Keratinocyte (primary cell): Measurements from ENCODE around the gene STBD1. TPM values are rescaled to one million over a fixed set of nuclear protein-coding genes. Genes with fewer than 3 reads are reported as not detected.

Experiments used
- DNase-seq: peaks from one replicate; pipeline ENCODE4 v3.0.0-alpha.2; 2011; ENCODE audit warnings: low read depth, missing footprints, low spot score
- FAIRE-seq: peaks from 2 replicates; lab custom pipeline; 2011; peaks lifted over from hg19 to GRCh38; lab: Jason Lieb, UNC
- H2AFZ ChIP-seq: 2 replicates; pipeline ENCODE4 v1.6.0; 2012; ENCODE audit warnings: low read length, control low read depth, inconsistent platforms; ENCODE audit not compliant: control insufficient read depth
- H3K27ac ChIP-seq: 2 replicates; pipeline ENCODE4 v1.5.1; 2011; ENCODE audit warnings: low read length; ENCODE audit not compliant: control insufficient read depth, insufficient read depth
- H3K27me3 ChIP-seq: 3 replicates; pipeline ENCODE4 v1.6.0; 2011; ENCODE audit warnings: low read length; ENCODE audit not compliant: control insufficient read depth, insufficient read depth; ENCODE audit errors: extremely low read depth
- H3K36me3 ChIP-seq, 2 experiments: 2 replicates in 1 of 2; 3 replicates in 1 of 2; pipeline ENCODE4 v1.5.1; 2011; ENCODE audit warnings: low read length in 2 of 2, mild to moderate bottlenecking in 1 of 2; ENCODE audit not compliant: control insufficient read depth in 2 of 2, insufficient read depth in 2 of 2; ENCODE audit errors: extremely low read depth in 1 of 2
- H3K4me1 ChIP-seq: 3 replicates; pipeline ENCODE4 v1.5.1; 2011; ENCODE audit warnings: low read length; ENCODE audit not compliant: control insufficient read depth, insufficient read depth; ENCODE audit errors: extremely low read depth
- H3K4me2 ChIP-seq: 3 replicates; pipeline ENCODE4 v1.6.0; 2011; ENCODE audit warnings: low read depth, low read length; ENCODE audit not compliant: control insufficient read depth, insufficient read depth; ENCODE audit errors: extremely low read depth
- H3K4me3 ChIP-seq, 3 experiments: fragments of 200-600 bp in 1 of 3; sonication (generic) in 1 of 3; 2 replicates in 2 of 3; 3 replicates in 1 of 3; pipeline ENCODE4 v1.5.1; 2011 to 2016; ENCODE audit warnings: low read length in 3 of 3, mild to moderate bottlenecking in 3 of 3, control low read depth in 2 of 3, inconsistent platforms in 1 of 3, low read depth in 1 of 3, mixed read lengths in 1 of 3, mixed run types in 1 of 3, moderate library complexity in 1 of 3; ENCODE audit not compliant: control insufficient read depth in 2 of 3, insufficient read depth in 2 of 3; ENCODE audit errors: extremely low read depth in 1 of 3
- H3K79me2 ChIP-seq: 2 replicates; pipeline ENCODE4 v1.6.0; 2012; ENCODE audit warnings: low read length; ENCODE audit not compliant: control insufficient read depth, insufficient read depth
- H3K9ac ChIP-seq: 3 replicates; pipeline ENCODE4 v1.6.0; 2011; ENCODE audit warnings: low read length; ENCODE audit not compliant: control insufficient read depth, insufficient read depth; ENCODE audit errors: extremely low read depth
- H3K9me1 ChIP-seq: 3 replicates; pipeline ENCODE4 v1.6.0; 2011; ENCODE audit warnings: low read length; ENCODE audit not compliant: control insufficient read depth, insufficient read depth; ENCODE audit errors: extremely low read depth
- H3K9me3 ChIP-seq: 2 replicates; pipeline ENCODE4 v1.5.1; 2012; ENCODE audit warnings: low read depth, low read length; ENCODE audit not compliant: control insufficient read depth
- H4K20me1 ChIP-seq: 3 replicates; pipeline ENCODE4 v1.6.0; 2011; ENCODE audit warnings: low read length; ENCODE audit not compliant: control insufficient read depth, insufficient read depth; ENCODE audit errors: extremely low read depth
- EZH2 ChIP-seq: IDR thresholded peaks from one replicate; pipeline ENCODE4 v1.6.1; 2012; ENCODE audit warnings: inconsistent platforms, mild to moderate bottlenecking, low read length, moderate library complexity
- dilution Hi-C: fragments of 300-500 bp; cut with MboI; formaldehyde crosslinking; loops from one replicate; pipeline ENCODE4 v1.7.0; 2020; ENCODE audit warnings: low sequenced_read_pairs; ENCODE audit not compliant: extremely low pct_ligation_motif_present
- polyA plus RNA-seq, 5 experiments: library from polyadenylated mRNA; depleted of rRNA in 3 of 5; stranded (reverse) in 3 of 5; stranded (forward) in 1 of 5; unstranded in 1 of 5; fragments of >200 nt; gene quantifications; 1 replicate in 1 of 5; 2 replicates in 3 of 5; 3 replicates in 1 of 5; pipeline versions ENCODE4 v1.2.1 to v1.2.3, GENCODE V29; 2011 to 2012; ENCODE audit warnings: missing spikeins in 2 of 5, low read depth in 1 of 5, low replicate concordance in 1 of 5
- TF ChIP-seq, protein P1 (sequence below), 3 experiments: IDR thresholded peaks in 1 of 3; conservative IDR thresholded peaks in 1 of 3; optimal IDR thresholded peaks in 1 of 3; 2 replicates in 2 of 3; 3 replicates in 1 of 3; pipeline versions ENCODE3 to v1.5.1; 2011; ENCODE audit warnings: low read length in 3 of 3, mild to moderate bottlenecking in 3 of 3, moderate library complexity in 2 of 3, control low read depth in 1 of 3, inconsistent platforms in 1 of 3; ENCODE audit not compliant: insufficient read depth in 2 of 3; ENCODE audit errors: extremely low read depth in 1 of 3

STBD1 gene
- polyA plus RNA-seq, 1 donor (not counting 4 experiments of a cell fraction or from before 2014, with no cell fraction given): 0.41 TPM

DNA sequence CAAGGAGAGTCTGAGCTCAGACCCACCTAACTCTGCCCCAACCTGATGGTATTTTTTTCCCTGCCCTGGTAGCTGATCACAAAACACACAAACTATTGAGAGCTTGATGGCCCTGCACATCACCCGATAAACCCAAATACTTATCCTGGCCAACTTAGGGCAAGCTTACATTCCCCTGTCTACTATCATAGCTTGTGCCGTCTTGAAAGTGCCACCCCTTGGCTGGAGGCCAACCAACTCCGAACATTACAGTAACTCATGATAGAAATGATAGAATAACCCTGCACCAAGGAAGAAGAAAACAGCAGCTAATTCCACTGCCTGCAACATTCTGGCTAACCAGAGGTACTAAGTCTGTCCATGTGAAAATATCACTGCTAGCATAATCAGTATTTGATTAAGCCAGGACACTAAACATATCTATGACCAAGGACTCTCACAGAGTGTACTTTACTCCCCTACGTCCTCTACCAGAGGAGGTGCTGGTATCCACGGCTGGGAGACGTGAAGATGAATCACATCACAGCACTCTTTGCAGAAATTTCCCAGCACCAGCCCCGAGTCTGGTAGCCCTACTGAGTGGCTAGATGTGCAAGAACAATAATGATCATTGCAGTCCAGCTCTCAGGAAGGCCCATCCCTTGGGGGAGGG, 8.9 kb downstream of the STBD1 start:
- Histone ChIP-seq H3K9me3 (no peaks in the 10 kb centered on the region), H4K20me1 (no peaks in the 10 kb centered on the region), H3K9ac (no peak overlapping the region), H2AFZ (no peak overlapping the region), H3K27me3 (no peaks in the 10 kb centered on the region), H3K4me1 (no peaks in the 10 kb centered on the region), H3K27ac (no peak overlapping the region), H3K9me1 (no peaks in the 10 kb centered on the region), H3K79me2 (no peaks in the 10 kb centered on the region), H3K36me3 (peaks cover 0 to 2% of the 10 kb centered on the region in 2 experiments), H3K4me3 (no peak overlapping the region), H3K4me2 (no peak overlapping the region)
- dilution Hi-C loops: no loop called here
- TF ChIP-seq, protein P1, sequence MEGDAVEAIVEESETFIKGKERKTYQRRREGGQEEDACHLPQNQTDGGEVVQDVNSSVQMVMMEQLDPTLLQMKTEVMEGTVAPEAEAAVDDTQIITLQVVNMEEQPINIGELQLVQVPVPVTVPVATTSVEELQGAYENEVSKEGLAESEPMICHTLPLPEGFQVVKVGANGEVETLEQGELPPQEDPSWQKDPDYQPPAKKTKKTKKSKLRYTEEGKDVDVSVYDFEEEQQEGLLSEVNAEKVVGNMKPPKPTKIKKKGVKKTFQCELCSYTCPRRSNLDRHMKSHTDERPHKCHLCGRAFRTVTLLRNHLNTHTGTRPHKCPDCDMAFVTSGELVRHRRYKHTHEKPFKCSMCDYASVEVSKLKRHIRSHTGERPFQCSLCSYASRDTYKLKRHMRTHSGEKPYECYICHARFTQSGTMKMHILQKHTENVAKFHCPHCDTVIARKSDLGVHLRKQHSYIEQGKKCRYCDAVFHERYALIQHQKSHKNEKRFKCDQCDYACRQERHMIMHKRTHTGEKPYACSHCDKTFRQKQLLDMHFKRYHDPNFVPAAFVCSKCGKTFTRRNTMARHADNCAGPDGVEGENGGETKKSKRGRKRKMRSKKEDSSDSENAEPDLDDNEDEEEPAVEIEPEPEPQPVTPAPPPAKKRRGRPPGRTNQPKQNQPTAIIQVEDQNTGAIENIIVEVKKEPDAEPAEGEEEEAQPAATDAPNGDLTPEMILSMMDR (optimal IDR thresholded peaks at IDR 0.05 in 1 of 3, IDR thresholded peaks at IDR 0.05 in 1 of 3, conservative IDR thresholded peaks at IDR 0.05 in 1 of 3; ENCODE audit: extremely low read depth in 1 of 3, insufficient read depth in 2 of 3, low read length in 3 of 3): no peak
- FAIRE-seq (no peak), DNase-seq (no peak)

DNA sequence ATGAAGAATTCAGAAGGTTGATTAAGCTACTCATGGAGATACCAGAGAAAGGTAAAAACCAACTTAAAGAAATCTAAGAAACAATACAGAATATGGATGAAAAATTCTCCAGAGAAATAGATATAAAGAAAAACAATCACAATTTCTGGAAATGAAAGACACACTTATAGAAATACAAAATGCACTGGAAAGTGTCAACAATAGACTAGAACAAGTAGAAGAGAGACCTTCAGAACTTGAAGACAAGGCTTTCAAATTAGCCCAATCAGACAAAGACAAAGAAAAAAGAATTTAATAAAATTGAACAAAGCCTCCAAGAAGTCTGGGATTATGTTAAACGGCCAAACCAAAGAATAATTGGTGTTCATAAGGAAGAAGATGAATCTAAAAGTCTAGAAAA, 9.6 kb downstream of the STBD1 start:
- FAIRE-seq (no peak), DNase-seq (no peak)
- dilution Hi-C loops: no loop called here
- Histone ChIP-seq H3K9me3 (no peaks in the 10 kb centered on the region), H3K79me2 (no peaks in the 10 kb centered on the region), H3K4me2 (no peak overlapping the region), H3K9ac (no peak overlapping the region), H3K27ac (no peak overlapping the region), H3K9me1 (no peaks in the 10 kb centered on the region), H3K4me3 (no peak overlapping the region), H4K20me1 (no peaks in the 10 kb centered on the region), H2AFZ (no peak overlapping the region), H3K36me3 (peaks cover 0 to 2% of the 10 kb centered on the region in 2 experiments), H3K27me3 (no peaks in the 10 kb centered on the region), H3K4me1 (no peaks in the 10 kb centered on the region)
- TF ChIP-seq, protein P1 (optimal IDR thresholded peaks at IDR 0.05 in 1 of 3, IDR thresholded peaks at IDR 0.05 in 1 of 3, conservative IDR thresholded peaks at IDR 0.05 in 1 of 3; ENCODE audit: extremely low read depth in 1 of 3, insufficient read depth in 2 of 3, low read length in 3 of 3): no peak
- no peak for TF ChIP-seq EZH2
